Fibroblast of skin of back (primary cell): ENCODE results near the gene ADAM12.

Experiments
- DNase-seq: peaks from one replicate; pipeline ENCODE4 v3.0.0-alpha.2; 2013

ADAM12 gene

GRCh38 chr10:126135177-126135576 lies 253.1 kb downstream of the ADAM12 start:
- DNase-seq, result peak; percentile 32

DNA sequence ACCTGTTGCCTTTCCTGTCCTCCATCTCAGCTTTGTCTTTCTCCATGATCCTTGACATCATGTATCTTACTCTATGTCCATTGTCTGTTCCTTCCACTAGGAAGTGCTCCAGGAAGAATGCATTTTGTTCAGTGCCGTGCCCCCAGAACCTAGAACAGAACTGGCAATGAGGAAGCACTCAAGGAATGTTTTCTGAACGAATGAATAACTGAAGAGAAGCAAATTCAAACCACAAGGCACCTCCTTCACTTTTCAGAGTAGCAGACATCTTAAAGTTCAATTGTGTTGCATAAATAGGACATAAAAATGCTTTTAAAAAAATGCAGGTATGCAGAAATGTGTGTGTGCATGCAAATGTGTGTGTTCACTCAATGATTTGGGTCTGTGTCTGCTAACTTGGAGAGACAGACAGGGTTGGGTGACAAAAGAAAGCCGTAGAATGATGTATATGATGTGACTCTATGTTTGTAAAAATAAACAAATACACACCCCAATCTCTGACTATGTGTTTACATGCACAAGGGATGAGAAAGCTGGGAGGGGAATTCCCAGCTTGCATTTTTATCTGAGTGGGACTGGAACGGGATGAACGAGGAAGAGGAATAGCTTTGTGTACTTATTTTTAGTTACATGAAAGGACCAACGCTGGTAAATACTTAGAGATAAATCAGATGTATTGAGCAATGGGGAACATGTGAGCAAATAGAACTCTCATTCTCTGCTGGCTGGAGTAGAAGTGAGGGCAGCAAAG lies 254.2 kb downstream of the ADAM12 start:
- peak; percentile 72 for DNase-seq

DNA sequence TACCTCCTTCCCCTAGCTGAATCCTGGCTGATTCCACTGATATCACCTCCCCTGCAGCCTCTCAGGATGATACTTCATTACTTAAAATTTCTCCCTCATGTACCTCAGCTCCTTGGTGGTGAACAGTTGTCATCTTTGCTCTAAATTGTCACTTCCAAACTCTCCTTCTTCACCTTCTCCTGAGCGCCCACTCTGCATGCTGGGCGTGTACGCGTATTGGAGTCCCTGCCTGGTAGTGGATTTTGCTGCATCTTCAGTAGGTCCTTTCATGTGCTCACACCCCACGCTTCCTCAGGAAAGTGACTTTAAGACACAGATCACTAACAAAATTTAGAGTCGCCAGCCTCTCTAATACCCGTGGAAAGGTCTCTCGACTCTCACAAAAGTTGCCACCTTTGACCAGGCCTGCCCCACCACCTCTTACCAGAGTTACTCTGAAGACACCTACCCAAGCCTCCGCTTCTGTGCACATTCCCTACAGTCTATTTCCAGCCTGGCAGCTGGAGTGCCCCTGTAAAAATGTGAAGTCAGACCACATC lies 255.1 kb downstream of the ADAM12 start:
- no peak for DNase-seq

DNA sequence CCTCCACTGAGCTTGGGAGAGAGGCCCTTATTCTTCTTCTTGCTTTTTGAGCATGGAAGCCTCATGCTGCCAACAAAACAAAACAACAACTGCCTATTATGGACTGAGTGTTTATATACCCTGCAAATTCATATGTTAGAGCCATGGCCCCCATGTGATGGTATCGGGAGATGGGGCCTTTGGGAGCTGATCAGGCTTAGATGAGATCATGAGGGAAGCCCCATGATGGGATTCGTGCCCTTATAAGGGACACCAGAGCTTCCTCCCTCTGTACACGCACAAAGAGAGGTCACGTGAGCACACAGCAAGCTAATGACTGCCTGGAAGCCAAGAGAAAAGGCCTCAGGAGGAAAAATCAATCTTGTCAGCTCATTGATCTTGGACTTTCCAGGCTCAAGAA lies 256.9 kb downstream of the ADAM12 start:
- no peak for DNase-seq

DNA sequence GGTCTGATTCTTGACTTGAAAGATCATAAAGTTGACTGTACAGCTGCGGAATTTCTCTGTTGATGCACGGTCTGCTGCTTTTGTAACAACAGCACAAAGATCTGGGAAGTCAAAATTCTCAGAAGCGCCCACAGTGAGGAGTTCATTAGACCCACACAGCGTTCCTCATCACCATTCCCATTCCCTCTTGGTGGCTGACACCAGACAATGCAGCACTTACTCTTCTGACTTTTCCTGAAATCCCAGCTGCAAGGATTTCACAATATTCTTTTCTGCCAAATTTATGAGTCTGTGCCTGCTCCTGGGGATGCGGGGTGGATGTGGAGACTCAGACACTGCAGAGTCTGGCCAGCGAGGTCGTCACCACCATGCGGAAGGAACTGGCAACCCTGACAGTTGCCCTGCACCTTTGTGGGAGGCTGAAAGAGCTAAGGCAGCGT lies 258.0 kb downstream of the ADAM12 start:
- peak; percentile 22 for DNase-seq

DNA sequence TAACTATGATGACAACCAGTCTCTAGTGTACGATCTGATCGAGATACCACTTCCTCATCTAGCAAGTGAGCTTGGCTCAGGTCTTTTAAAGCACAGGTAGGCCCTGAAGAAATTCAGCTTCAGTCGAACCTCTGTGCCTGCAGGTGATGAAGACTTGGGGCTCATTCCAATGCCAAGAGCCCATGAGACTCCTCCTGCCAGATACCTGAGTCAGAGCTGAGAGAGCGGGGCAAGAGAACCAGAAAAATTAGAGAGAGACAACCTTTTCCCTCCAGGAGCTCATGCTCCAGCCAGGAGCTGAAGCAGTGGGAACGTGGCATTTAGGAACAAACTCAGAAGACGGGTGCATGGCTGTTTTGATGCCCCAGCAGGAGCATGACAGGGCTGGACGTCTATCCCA lies 259.3 kb downstream of the ADAM12 start:
- no peak for DNase-seq

DNA sequence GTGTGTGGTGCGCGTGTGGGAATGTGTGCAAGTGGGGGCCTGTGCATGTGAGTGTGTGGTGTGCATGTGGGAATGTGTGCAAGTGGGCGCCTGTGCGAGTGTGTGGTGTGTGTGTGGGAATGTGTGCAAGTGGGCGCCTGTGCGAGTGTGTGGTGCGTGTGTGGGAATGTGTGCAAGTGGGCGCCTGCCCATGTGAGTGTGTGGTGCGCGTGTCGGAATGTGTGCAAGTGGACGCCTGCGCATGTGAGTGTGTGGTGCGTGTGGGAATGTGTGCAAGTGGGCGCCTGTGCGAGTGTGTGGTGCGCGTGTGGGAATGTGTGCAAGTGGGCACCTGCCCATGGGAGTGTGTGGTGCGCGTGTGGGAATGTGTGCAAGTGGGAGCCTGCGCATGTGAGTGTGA lies 259.7 kb downstream of the ADAM12 start:
- no peak for DNase-seq

- no peak for DNase-seq
These were observed 260.7 kb downstream of the ADAM12 start for GRCh38 chr10:126127481-126128029.

DNA sequence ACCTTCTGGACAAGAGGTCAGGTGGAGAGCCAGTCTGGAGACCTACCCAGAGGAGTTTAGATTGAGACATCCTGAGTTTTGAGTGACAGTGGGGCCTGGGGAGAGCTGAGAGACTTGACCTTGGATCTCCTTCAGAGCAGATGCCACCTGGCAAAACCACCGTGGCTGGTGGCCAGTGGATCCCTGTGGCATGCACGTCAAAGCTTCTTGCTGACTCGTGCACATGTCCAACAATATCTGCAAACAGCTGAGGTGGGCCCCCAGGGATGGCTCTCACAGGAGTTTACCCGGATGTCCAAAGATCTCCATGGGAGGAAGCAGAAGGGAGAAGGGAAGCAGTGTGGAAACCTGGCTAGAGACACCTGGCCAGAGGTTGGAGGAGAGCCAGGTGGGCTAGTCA lies 261.4 kb downstream of the ADAM12 start:
- no peak for DNase-seq

DNA sequence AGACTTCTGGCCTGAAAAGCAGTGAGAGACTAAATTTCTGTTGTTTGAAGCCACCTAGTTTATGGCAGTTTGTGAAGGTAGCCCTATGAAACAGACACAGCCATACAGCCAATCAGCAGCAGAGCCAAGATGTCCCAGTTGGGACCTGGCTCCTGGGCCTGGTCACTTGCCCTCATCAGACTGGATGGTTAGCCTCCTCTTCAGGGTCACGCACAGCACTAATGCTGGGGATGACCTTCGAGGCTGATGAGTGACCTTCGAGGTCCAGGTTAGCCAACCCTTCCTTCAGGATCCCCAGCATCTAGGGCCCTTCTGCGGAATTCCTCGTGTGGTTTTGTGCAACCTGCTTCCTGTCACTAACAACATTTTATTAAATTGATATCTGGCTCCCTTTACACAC lies 262.3 kb downstream of the ADAM12 start:
- no peak for DNase-seq

GRCh38 chr10:126124668-126125349 lies 263.5 kb downstream of the ADAM12 start:
- DNase-seq, result peak; percentile 79

- DNase-seq, result no peak
These were observed 264.2 kb downstream of the ADAM12 start for GRCh38 chr10:126124046-126124445.

DNA sequence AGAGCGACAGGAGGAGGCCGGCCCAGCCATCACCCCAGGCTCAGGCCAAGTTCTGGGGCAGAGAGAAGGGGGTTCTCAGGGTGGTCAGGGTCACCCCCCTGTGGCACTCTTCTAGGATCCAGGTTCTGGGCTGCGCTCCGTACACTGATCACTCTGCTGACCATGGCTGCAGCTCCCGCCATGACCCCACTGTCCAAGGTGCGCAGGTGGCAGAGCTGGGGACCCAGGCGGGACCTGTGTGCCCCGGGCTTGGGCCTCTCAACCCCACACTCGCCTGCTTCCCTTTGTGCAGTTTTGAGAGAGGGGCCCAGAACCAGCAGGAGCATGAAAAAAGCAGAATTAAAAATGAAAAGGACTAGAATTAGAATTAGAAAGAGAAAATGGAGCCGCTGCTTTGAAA lies 264.8 kb downstream of the ADAM12 start:
- no peak for DNase-seq

DNA sequence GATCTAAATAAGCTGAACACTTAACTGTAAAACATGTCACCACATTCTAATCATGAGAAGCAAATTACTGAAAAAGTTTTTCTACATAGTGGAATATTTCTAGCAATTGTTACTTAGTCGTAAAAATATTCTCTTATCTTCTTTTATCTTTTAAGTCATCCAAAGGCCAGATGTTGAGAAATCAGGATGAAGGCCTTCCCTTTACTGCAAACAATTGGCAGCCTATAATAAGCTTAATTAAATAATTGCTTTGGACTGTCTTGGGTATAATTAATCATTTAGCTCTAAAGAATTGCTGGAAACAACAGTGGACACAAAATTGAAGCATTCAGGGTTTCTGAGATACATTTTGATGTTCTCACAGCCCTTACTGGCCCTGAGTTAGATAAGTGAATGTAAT lies 265.4 kb downstream of the ADAM12 start:
- DNase-seq, result no peak

DNA sequence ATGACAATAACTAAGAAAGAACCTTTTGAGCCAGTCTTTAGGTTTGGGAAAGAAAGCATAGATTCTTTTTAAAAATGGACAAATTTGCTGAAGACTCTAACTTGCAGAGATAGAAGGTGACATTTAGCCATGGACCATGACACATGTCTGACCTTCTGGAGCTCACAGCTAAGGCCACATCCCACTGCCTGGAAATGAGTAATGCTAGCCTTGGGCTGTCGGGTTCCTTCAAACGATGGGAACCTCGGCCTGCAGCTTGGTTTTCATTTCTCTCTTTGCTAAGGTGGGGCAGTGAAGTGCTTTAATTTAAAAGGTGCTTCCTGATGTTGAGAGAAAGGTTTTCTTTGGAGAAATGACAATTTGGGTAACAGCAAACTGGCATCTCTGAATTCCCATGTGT lies 268.7 kb downstream of the ADAM12 start:
- DNase-seq, result no peak

- no peak for DNase-seq
These were observed 269.8 kb downstream of the ADAM12 start for GRCh38 chr10:126118476-126118875.

GRCh38 chr10:126117196-126117595 lies 271.1 kb downstream of the ADAM12 start:
- DNase-seq, result no peak

- no peak for DNase-seq
These were observed 272.4 kb downstream of the ADAM12 start for GRCh38 chr10:126115886-126116285.

DNA sequence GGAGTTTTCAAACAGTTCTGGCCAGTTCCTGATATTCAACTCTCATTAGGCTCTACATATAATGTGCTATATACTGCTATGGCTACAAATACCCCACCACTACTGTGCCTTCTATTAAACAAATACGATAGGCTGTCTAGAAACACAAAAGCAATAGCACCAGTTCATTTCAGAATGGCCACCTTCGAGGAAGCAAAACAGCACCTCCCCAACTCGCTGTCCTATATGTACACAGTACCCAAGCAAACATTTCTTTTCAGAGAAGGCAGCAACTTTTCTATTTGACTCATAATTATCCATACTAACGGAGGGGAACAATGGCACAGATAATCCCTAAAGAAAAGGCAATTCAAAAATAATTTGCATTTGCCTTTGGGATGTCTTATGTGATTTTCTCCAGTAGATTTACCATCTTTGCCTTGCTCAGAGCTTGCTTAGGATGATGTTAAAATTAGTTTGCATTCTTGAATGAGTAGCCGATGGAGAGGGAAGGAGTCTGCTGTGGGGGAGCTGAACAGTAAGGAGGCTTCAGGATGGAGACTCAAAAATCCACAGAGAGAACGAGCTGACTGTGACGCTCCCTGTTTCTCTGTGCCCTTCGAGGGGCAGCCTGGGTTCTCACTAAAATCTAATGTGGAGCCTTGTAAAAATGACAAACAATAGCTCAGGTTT lies 273.3 kb downstream of the ADAM12 start:
- DNase-seq, result no peak

DNA sequence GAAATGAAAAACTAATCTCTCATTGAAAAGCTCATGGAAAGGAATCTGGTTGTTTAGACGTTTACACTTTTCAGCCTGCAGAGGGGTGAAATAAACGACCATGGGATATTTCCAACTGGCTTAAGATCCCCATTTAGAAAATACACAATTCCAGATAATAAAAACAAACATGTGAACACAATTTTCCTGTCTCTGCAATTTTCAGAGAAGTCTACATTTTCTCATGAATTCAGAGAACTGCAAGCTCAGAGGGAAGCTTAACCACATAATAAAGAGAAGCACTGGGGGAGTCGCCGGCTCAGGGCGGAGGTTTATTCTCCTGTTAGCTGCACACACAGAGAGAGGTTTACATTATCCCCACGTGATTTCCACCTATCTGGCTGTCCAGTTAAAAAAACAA lies 276.8 kb downstream of the ADAM12 start:
- DNase-seq, result no peak

DNA sequence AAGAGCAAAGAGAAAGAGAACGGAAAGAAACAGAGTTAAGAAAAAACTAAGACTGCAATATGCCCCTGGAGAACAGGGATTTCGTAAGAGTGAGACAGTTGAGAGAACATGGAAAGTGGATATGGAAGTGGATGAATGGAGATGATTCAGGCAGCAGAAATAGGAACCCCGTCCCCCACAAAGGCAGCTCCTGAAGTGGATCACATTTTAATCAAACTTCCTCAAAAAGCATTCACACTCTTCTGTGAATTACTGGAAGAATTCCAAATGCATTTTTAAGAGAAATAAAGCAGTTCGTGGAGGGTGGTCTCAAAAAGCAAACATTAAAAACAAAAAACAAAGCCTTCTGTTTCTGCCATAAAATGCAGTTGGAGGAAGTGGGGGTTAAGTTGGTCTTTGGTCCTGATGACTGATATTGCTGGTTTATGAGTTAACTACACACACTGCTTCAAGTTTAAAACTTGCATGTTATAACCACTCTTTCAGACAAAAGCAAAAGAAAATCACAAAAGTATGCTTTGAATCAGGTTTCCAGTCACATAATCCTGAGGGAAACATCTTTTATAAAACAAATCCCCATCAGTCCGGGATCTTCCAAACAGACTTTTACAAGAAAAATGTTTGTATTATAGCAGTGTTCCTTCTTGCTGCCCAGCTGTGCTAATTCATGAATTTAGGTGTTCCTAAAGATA lies 277.6 kb downstream of the ADAM12 start:
- DNase-seq, result peak; percentile 31

DNA sequence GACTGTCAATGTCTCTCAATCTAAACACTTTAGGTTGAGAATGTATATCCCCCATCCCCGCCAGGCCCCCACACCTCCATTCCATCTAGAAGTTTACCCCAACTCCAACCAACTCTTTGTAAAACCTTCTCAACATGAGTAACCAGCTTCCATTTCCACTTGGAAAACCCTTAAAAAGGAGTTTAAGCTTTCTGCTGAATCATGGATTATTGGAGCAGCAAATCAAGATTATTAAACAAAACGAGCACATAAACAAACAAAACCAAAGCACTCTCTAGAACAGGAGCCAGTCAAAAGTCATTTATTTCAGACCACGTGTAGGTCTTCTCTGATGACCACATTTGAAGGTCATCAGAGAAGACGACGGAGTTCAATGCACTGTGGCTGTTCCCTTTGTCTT lies 278.4 kb downstream of the ADAM12 start:
- DNase-seq, result no peak

GRCh38 chr10:126108693-126109092 lies 279.6 kb downstream of the ADAM12 start:
- no peak for DNase-seq
